ENCODE data around the gene SYF2.
A peak's percentile ranks its signal among the peaks of the same experiment; 100 is the strongest.

SYF2 gene

GRCh38 chr1:25212725-25213124 is 19.6 kb downstream of the SYF2 start:
- no peak overlapping the region for H3K27ac ChIP-seq
- TF ChIP-seq CTCF (conservative IDR thresholded peaks at IDR 0.05), result no peak

GRCh38 chr1:25210728-25211127 is 21.6 kb downstream of the SYF2 start:
- H3K27ac ChIP-seq, result no peak overlapping the region
- no peak for TF ChIP-seq CTCF (conservative IDR thresholded peaks at IDR 0.05)

DNA sequence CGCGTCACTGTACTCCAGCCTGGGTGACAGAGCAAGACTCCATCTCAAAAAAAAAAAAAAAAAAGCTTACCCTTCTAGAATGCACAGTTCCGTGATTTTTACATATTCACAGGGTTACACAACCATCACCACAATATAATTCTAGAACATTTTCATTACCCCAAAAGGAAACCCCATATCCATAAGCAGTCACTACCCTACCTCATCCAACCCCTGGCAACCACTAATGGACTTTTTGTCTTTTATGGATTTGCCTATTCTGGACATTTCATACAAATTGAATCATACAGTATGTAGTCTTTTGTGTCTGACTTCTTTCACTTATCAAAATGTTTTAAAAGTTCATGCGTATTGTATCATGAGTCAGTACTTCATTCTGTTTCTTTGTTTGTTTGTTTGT is 22.8 kb downstream of the SYF2 start:
- no peak for TF ChIP-seq CTCF (conservative IDR thresholded peaks at IDR 0.05)

DNA sequence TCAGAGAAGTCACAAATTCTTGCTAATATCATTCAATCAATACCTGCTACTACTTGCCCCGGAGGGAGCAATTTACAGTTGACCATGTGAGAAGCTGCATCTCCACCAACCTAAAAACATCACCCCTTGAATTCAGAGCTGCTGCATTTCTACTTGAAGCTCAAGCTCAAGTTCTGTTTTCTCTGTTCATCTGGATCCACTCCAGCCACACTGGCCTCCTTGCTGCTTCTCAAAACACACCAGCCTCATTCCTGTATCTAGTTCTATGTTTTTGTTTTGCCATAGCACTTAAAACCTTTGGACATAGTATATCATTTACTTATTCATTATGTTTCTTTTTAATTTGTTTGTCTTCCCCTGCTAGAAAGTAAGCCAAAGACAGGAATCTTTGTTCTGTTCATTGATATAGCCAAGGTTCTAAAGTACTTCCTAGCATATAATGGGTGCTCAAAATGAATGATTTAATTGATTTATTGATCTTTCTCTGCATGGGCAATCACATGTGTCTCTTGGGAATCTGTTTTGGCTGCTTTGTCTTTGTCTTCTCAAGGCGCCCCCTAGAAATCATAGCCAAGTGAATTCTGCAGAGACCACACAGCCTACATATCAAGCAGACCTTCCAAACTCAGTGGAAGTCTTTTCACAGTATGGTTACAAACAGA is 23.6 kb downstream of the SYF2 start:
- peak overlapping the region; percentile 47; the same call in 1 of the 2 replicates for H3K27ac ChIP-seq
- no peak for TF ChIP-seq CTCF (conservative IDR thresholded peaks at IDR 0.05)

More for the DNA sequence above, 22.8 kb downstream of the SYF2 start:
- H3K27ac ChIP-seq, result no peak overlapping the region

DNA sequence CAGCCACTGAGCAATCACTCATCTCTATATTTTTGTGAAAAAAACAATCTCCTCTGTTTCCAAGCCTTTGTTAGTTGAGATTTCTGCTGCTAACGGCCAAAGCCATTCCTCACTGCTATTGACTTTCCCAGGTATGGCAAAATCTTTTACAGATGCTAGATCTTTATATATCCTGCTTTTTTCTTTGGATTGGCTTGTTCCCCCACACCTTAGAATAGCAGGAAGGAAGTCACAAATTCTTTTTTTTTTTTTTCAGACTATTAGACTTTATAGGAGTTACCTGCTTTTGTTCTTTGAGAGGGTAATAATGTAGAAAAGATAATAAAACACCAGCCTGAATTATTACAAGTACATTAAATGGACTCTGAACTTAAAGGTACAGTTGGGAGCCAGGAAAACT is 24.2 kb downstream of the SYF2 start:
- no peak for TF ChIP-seq CTCF (conservative IDR thresholded peaks at IDR 0.05)
- H3K27ac ChIP-seq, result peak overlapping the region; percentile 47; the same call in 1 of the 2 replicates

DNA sequence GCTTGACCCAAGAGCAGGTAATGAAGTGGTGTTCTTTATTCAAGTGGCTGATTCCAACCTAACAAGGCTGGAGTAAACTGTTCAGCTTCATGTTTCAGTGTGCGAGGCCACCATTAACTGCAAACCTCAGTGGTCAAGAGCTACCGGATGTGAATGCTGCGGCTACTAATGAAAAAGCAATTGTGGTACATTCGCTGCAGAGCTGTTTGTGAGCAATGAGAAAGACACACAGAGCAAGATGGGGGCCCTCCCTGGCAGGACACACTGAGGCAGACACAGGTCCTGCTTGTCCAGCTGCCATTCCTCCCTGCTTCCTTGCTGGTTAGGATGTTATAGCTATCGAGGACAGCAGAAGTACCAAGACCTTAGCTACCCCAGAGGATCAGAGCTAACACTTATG is 26.1 kb downstream of the SYF2 start:
- no peak for TF ChIP-seq CTCF (conservative IDR thresholded peaks at IDR 0.05)
- H3K27ac ChIP-seq, result no peak overlapping the region

- no peak for TF ChIP-seq CTCF (conservative IDR thresholded peaks at IDR 0.05)
- no peak overlapping the region for H3K27ac ChIP-seq
Observed at GRCh38 chr1:25205786-25206185, 26.5 kb downstream of the SYF2 start.

Data from VCaP (cell line).